Kidney (tissue), 14 donors: ENCODE data around the gene EVA1A. TPM values are rescaled to one million over a fixed set of nuclear protein-coding genes. Genes with fewer than 3 reads are reported as not detected.

ENCODE experiments used
- DNase-seq, 5 donors: peaks; one replicate each; pipeline ENCODE4 v3.0.0-alpha.2; 2013 to 2020
- FAIRE-seq: peaks from 2 replicates; lab custom pipeline; 2012; peaks lifted over from hg19 to GRCh38; lab: Jason Lieb, UNC
- H3K27ac ChIP-seq, 2 donors: one replicate each; pipeline ENCODE4 v1.7.0; 2013; ENCODE audit warnings: low read depth in 2 of 2, low read length in 2 of 2, inconsistent platforms in 1 of 2
- H3K27me3 ChIP-seq: one replicate; pipeline ENCODE4 v1.7.1; 2013; ENCODE audit warnings: low read length, inconsistent platforms; ENCODE audit not compliant: control insufficient read depth, insufficient read depth
- H3K36me3 ChIP-seq, 3 donors: one replicate each; pipeline versions ENCODE4 v1.7.0 to v1.7.1; 2013; ENCODE audit warnings: low read length in 3 of 3, control low read depth in 1 of 3, inconsistent platforms in 1 of 3; ENCODE audit not compliant: insufficient read depth in 3 of 3, control insufficient read depth in 2 of 3
- H3K4me1 ChIP-seq, 3 donors: one replicate each; pipeline versions ENCODE4 v1.7.0 to v1.7.1; 2013; ENCODE audit warnings: low read length in 3 of 3, inconsistent platforms in 1 of 3, low read depth in 1 of 3; ENCODE audit not compliant: control insufficient read depth in 2 of 3, insufficient read depth in 2 of 3
- H3K4me3 ChIP-seq, 3 donors: one replicate each; pipeline versions ENCODE4 v1.7.0 to v1.8.1; 2013; ENCODE audit warnings: low read length in 3 of 3, control low read depth in 1 of 3, inconsistent platforms in 1 of 3
- H3K9ac ChIP-seq, 3 donors: one replicate each; pipeline versions ENCODE4 v1.7.0 to v1.7.1; 2013; ENCODE audit warnings: low read length in 3 of 3, control low read depth in 1 of 3, inconsistent platforms in 1 of 3
- H3K9me3 ChIP-seq, 3 donors: one replicate each; pipeline versions ENCODE4 v1.7.0 to v1.7.1; 2013; ENCODE audit warnings: low read length in 3 of 3, control low read depth in 1 of 3, inconsistent platforms in 1 of 3; ENCODE audit not compliant: control insufficient read depth in 2 of 3, insufficient read depth in 1 of 3
- CTCF ChIP-seq: IDR thresholded peaks from 3 replicates; pipeline ENCODE4 v1.5.1; 2012; ENCODE audit warnings: mild to moderate bottlenecking, moderate library complexity, borderline replicate concordance; ENCODE audit not compliant: insufficient read depth; ENCODE audit errors: extremely low read depth
- intact Hi-C: fragments of 100-400 bp; cut with DNase I; formaldehyde crosslinking; loops from one replicate; pipeline ENCODE4 v1.11.1; 2022
- polyA plus RNA-seq: library from polyadenylated mRNA; stranded (reverse); fragments of 350-450 nt; fragmentation: Illumina TruSeq; extraction: RNeasy Lipid Tissue Mini Kit (QIAGEN cat#74804); gene quantifications from one replicate; pipeline ENCODE4 v1.2.3, GENCODE V29; 2014; ENCODE audit warnings: low read depth, low replicate concordance; ENCODE audit not compliant: insufficient read depth
- total RNA-seq: library from RNA; stranded (reverse); fragmentation: NEBNext Ultra II Directional; extraction: Animal tissue kit (Norgen Biotek cat#: 25700); gene quantifications from one replicate; pipeline ENCODE4 v1.2.1, GENCODE V29; 2021
- donor health status: control.
- donor health status: control.
- donor health status: control.
- donor health status: control.
- donor health status: control.
- donor health status: DM: yes; HTN: yes; CAD: no.
- donor health status: Normal renal cell carcinoma (clear cell type).

EVA1A gene
- total and polyA plus RNA-seq, 2 donors from 2014 or later = 28.1 to 32.4 TPM

- TF ChIP-seq CTCF = no peak
- FAIRE-seq = no peak
- peaks cover 0 to 7% (median 6%) of the 10 kb centered on the region in 3 donors for H3K4me1 ChIP-seq
- intact Hi-C loops = no loop called here
- no peaks in the 10 kb centered on the region for H3K9me3 ChIP-seq
- H3K27me3 ChIP-seq = no peaks in the 10 kb centered on the region
- no peak for DNase-seq
- no peak overlapping the region for H3K4me3 ChIP-seq
- peaks cover 0 to 4% (median 3%) of the 10 kb centered on the region in 3 donors for H3K36me3 ChIP-seq
- peak overlapping the region in 1 of 2 donors; percentile 28 for H3K27ac ChIP-seq
- no peak overlapping the region for H3K9ac ChIP-seq
Observed at GRCh38 chr2:75551434-75551833, 9.3 kb downstream of the EVA1A start.

- no peaks in the 10 kb centered on the region for H3K9me3 ChIP-seq
- H3K36me3 ChIP-seq = peaks cover 0 to 4% (median 3%) of the 10 kb centered on the region in 3 donors
- no peak overlapping the region for H3K4me3 ChIP-seq
- no peak for TF ChIP-seq CTCF
- H3K27ac ChIP-seq = no peak overlapping the region
- FAIRE-seq (no peak), DNase-seq (no peak)
- no peaks in the 10 kb centered on the region for H3K27me3 ChIP-seq
- intact Hi-C loops = no loop called here
- peaks cover 0 to 4% (median 3%) of the 10 kb centered on the region in 3 donors for H3K4me1 ChIP-seq
- H3K9ac ChIP-seq = no peak overlapping the region
Observed at GRCh38 chr2:75549401-75550253, 11.1 kb downstream of the EVA1A start.

GRCh38 chr2:75548036-75548573 lies 12.6 kb downstream of the EVA1A start:
- Histone ChIP-seq H3K4me3 (no peak overlapping the region), H3K9ac (no peak overlapping the region), H3K9me3 (no peaks in the 10 kb centered on the region), H3K27ac (peak overlapping the region in 1 of 2 donors; percentile 63), H3K4me1 (peaks cover 0 to 4% (median 0%) of the 10 kb centered on the region in 3 donors), H3K36me3 (peaks cover 0 to 4% (median 0%) of the 10 kb centered on the region in 3 donors), H3K27me3 (no peaks in the 10 kb centered on the region)
- intact Hi-C loops = no loop called here
- no peak for DNase-seq
- TF ChIP-seq CTCF = no peak
- no peak for FAIRE-seq
